Activated naive CD4-positive, alpha-beta T cell treated with anti-CD3 and anti-CD28 coated beads, Interleukin-2, amount 50 U/mL, for 72 hours (primary cell): ENCODE results near the gene DCXR. TPM values are rescaled to one million over a fixed set of nuclear protein-coding genes. Genes with fewer than 3 reads are reported as not detected.

Experiments used
- ATAC-seq, 2 donors: fragments of 150-1000 bp; cut with Tn5 transposase; 2 replicates each; pipeline ENCODE4 v1.10.0; 2021; ENCODE audit warnings: mild to moderate bottlenecking in 2 of 2, moderate library complexity in 2 of 2
- DNase-seq, 2 donors: peaks; one replicate each; pipeline ENCODE4 v3.0.0; 2021 to 2022; ENCODE audit warnings: low spot score in 2 of 2
- H3K27ac Mint-ChIP-seq, 2 donors: one replicate each; pipeline ENCODE4 v1.8.0; 2022; ENCODE audit warnings: mild to moderate bottlenecking in 2 of 2, mixed read lengths in 2 of 2
- H3K36me3 Mint-ChIP-seq, 2 donors: one replicate each; pipeline ENCODE4 v1.8.0; 2022; ENCODE audit warnings: mixed read lengths in 2 of 2
- H3K9me3 Mint-ChIP-seq, 2 donors: one replicate each; pipeline ENCODE4 v1.8.0; 2022; ENCODE audit warnings: mixed read lengths in 2 of 2
- total RNA-seq, 2 donors: library from RNA; stranded (reverse); gene quantifications; one replicate each; pipeline ENCODE4 v1.2.3, GENCODE V29; 2022

Gene DCXR
- total RNA-seq, 2 donors from 2014 or later, result 85.5 to 128 TPM

DNA sequence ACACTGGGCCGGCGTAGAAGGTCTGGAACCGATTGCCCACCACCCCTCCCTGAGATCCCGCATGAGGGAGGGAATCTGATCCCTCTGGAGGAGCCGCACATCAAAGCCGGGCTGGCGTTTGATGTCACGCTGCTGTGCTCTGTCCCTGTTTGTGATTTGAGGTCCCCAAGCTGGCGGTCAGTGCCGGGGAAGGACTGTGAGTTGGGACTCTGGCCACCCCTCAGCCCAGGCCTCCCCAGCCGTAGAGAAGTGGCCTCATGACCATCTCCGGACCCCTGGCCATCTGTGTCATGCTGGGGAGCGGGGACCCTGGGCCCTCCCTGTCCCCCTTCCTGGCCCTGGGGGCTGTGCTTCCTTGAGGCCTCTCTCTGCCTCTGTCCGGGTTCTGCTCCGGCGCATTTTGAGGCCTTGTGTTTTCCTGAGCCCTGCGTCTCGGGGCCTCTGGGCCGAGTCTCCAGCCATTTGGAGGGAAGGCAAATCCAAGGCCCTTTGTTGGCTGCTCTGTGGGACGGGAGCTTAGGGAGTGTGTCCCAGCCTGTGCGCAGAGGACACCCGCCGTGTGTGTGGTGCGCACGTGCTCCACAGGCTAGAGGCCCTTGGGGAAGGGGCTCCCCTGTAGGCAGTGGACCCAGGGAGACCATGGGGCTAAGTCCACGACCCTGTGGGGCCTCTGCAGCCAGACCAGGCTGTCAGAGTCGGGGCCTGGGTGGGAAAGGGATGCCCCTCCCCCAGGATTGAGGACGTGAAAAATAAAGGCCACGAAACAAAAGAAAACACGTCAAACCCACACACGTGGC is 45.0 kb downstream of the DCXR start:
- H3K27ac Mint-ChIP-seq, result no peak overlapping the region
- DNase-seq (no peak), ATAC-seq (no peak)
- no peaks in the 10 kb centered on the region for H3K36me3 Mint-ChIP-seq
- H3K9me3 Mint-ChIP-seq, result no peaks in the 10 kb centered on the region

- Mint-ChIP-seq H3K36me3 (no peaks in the 10 kb centered on the region), H3K9me3 (no peaks in the 10 kb centered on the region), H3K27ac (no peak overlapping the region)
- ATAC-seq, result peak in 1 of 2 donors; percentile 29
- no peak for DNase-seq
Observed at GRCh38 chr17:81991684-81992305, 45.7 kb downstream of the DCXR start.

GRCh38 chr17:81990836-81991683 is 46.4 kb downstream of the DCXR start:
- no peaks in the 10 kb centered on the region for H3K9me3 Mint-ChIP-seq
- H3K36me3 Mint-ChIP-seq, result no peaks in the 10 kb centered on the region
- ATAC-seq (peak in 1 of 2 donors; percentile 7), DNase-seq (no peak)
- H3K27ac Mint-ChIP-seq, result no peak overlapping the region

DNA sequence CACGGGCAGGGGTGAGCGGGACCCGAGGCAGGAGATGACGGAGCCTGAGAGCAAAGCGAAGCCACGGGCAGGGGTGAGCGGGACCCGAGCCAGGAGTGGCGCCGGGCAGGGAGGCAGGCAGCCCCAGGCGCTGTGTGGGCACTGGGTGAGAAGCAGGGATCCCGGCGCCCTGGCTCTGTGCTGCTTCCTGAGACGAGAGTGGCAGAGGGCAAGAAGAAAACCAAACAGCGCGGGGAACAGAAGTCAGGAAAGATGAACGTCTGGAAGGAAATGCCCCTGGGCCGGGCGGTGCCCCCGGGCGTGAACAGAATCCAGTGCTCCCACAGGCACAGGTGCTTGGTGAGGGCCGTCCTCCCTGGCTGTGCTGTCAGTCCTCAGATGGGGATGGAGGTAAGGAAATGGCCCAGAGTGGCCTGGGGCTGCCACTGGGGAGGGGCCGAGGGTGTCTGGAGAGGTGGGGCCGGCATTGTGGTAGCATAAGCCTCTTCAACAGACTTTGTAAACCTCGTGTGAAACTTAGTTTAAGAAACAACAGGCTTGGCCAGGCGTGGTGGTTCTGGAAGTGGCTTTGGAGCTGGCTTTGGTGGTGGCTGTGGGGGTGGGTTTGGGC is 50.2 kb downstream of the DCXR start:
- DNase-seq (no peak), ATAC-seq (no peak)
- Mint-ChIP-seq H3K9me3 (no peaks in the 10 kb centered on the region), H3K36me3 (peaks cover 0 to 7% of the 10 kb centered on the region in 2 donors), H3K27ac (no peak overlapping the region)

DNA sequence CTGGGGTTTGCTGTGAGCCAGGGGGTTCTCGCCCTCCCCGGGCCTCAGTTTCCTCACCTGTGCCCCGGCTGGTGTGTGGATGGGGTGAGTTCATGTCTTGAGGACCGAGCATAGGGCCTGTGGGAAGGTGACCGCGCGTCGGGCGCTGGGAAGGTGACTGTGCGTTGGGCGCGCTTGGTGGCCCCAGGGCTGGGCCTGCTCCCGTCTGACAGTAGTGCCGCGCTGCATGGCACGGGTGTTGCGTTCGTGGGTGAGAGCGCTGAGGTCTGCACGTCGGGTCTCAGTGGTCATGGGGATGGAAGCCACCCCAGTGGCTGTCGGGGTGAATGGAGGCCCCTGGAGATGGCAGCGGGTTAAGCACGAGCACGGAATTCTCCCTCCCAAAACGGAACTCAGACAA is 50.9 kb downstream of the DCXR start:
- DNase-seq (no peak), ATAC-seq (no peak)
- Mint-ChIP-seq H3K9me3 (no peaks in the 10 kb centered on the region), H3K27ac (no peak overlapping the region), H3K36me3 (peaks cover 0 to 7% of the 10 kb centered on the region in 2 donors)

Other genes with a start within 250 kb of the DCXR start
- gene GCGR, start 233.5 kb downstream of the DCXR start, total RNA-seq, result not detected
- 10 to 100 TPM; 40.4 to 55.3 TPM for gene MCRIP1, start 204.4 kb downstream of the DCXR start, total RNA-seq
- not detected for gene PPP1R27, start 202.6 kb downstream of the DCXR start, total RNA-seq
- gene P4HB, start 177.2 kb downstream of the DCXR start, total RNA-seq, result 100 to 1,000 TPM; 382 to 460 TPM
- gene ARHGDIA, start 166.4 kb downstream of the DCXR start, total RNA-seq, result 100 to 1,000 TPM; 328 to 513 TPM
- gene ALYREF, start 146.1 kb downstream of the DCXR start, total RNA-seq, result 100 to 1,000 TPM; 186 TPM
- gene ANAPC11, start 146.0 kb downstream of the DCXR start, total RNA-seq, result 100 to 1,000 TPM; 122 to 154 TPM
- gene NPB, start 135.5 kb downstream of the DCXR start, total RNA-seq, result under 1 TPM in 1 of 2 donors, not detected in 1; 0.27 TPM
- gene PCYT2, start 126.3 kb downstream of the DCXR start, total RNA-seq, result 10 to 100 TPM; 16.4 to 20.1 TPM
- gene SIRT7, start 119.5 kb downstream of the DCXR start, total RNA-seq, result 10 to 100 TPM; 35.7 to 43.7 TPM
- gene MAFG, start 110.0 kb downstream of the DCXR start, total RNA-seq, result 10 to 100 TPM; 19.6 to 35.2 TPM
- gene PYCR1, start 100.4 kb downstream of the DCXR start, total RNA-seq, result 10 to 100 TPM; 30.3 to 75.1 TPM
- not detected for gene MYADML2, start 90.5 kb downstream of the DCXR start, total RNA-seq
- 1 to 10 TPM in 1 of 2 donors, under 1 TPM in 1; 0.39 to 1.1 TPM for gene NOTUM, start 76.5 kb downstream of the DCXR start, total RNA-seq
- 10 to 100 TPM; 19.7 to 62.3 TPM for gene ASPSCR1, start 60.1 kb downstream of the DCXR start, total RNA-seq
- 10 to 100 TPM; 47.8 to 62.7 TPM for gene CENPX, start 14.8 kb downstream of the DCXR start, total RNA-seq
- gene LRRC45, start 14.4 kb downstream of the DCXR start, total RNA-seq, result 10 to 100 TPM; 16.7 TPM
- 10 to 100 TPM in 1 of 2 donors, 1 to 10 TPM in 1; 5.7 to 13.5 TPM for gene RAC3, start 6.0 kb downstream of the DCXR start, total RNA-seq
- 10 to 100 TPM; 21.5 to 24.2 TPM for gene RFNG, start 14.1 kb upstream of the DCXR start, total RNA-seq
- 10 to 100 TPM; 60.3 to 77.1 TPM for gene GPS1, start 14.2 kb upstream of the DCXR start, total RNA-seq
- 100 to 1,000 TPM in 1 of 2 donors, 10 to 100 TPM in 1; 86.2 to 103 TPM for gene DUS1L, start 28.1 kb upstream of the DCXR start, total RNA-seq
- gene FASN, start 60.5 kb upstream of the DCXR start, total RNA-seq, result 100 to 1,000 TPM in 1 of 2 donors, 10 to 100 TPM in 1; 82.6 to 171 TPM
- 10 to 100 TPM; 34.6 to 51.3 TPM for gene CCDC57, start 175.1 kb upstream of the DCXR start, total RNA-seq
- gene SLC16A3, start 191.3 kb upstream of the DCXR start, total RNA-seq, result 100 to 1,000 TPM in 1 of 2 donors, 1 to 10 TPM in 1; 8.6 to 197 TPM
- gene CSNK1D, start 236.0 kb upstream of the DCXR start, total RNA-seq, result 100 to 1,000 TPM; 130 to 171 TPM